Measurements from ENCODE around the gene SEMA3C. TPM values are rescaled to one million over a fixed set of nuclear protein-coding genes. Genes with fewer than 3 reads are reported as not detected.

SEMA3C gene
- total RNA-seq, 1 donor from 2014 or later = 90.6 TPM

GRCh38 chr7:80869821-80870751, 48.8 kb downstream of the SEMA3C start:
- Histone ChIP-seq H3K36me3 (no peaks in the 10 kb centered on the region), H3K4me1 (peaks cover 4% of the 10 kb centered on the region), H3K9me3 (no peaks in the 10 kb centered on the region), H3K27me3 (no peaks in the 10 kb centered on the region), H3K4me3 (no peak overlapping the region), H3K27ac (no peak overlapping the region)
- no peak for DNase-seq (ENCODE audit: extremely low spot score in 2 of 2)
- intact Hi-C loops (cut with DNase I) = no loop called here
- no peak for TF ChIP-seq POLR2A (IDR thresholded peaks at IDR 0.05)
- TF ChIP-seq POLR2AphosphoS5 (IDR thresholded peaks at IDR 0.05; ENCODE audit: insufficient read depth in 1 of 2, low read depth in 1 of 2) = no peak
- TF ChIP-seq CTCF (IDR thresholded peaks at IDR 0.05) = no peak

- Histone ChIP-seq H3K4me3 (no peak overlapping the region), H3K36me3 (no peaks in the 10 kb centered on the region), H3K27ac (no peak overlapping the region), H3K9me3 (no peaks in the 10 kb centered on the region), H3K4me1 (peaks cover 4% of the 10 kb centered on the region), H3K27me3 (no peaks in the 10 kb centered on the region)
- no peak for TF ChIP-seq POLR2A (IDR thresholded peaks at IDR 0.05)
- TF ChIP-seq CTCF (IDR thresholded peaks at IDR 0.05) = no peak
- no peak for TF ChIP-seq POLR2AphosphoS5 (IDR thresholded peaks at IDR 0.05; ENCODE audit: insufficient read depth in 1 of 2, low read depth in 1 of 2)
- no peak for DNase-seq (ENCODE audit: extremely low spot score in 2 of 2)
- intact Hi-C loops (cut with DNase I) = no loop called here
These were observed 49.6 kb downstream of the SEMA3C start for GRCh38 chr7:80869106-80869784.

GRCh38 chr7:80868566-80868965, 50.3 kb downstream of the SEMA3C start:
- no peak overlapping the region for H3K4me3 ChIP-seq
- H3K27ac ChIP-seq = no peak overlapping the region
- peaks cover 4% of the 10 kb centered on the region for H3K4me1 ChIP-seq
- no peaks in the 10 kb centered on the region for H3K36me3 ChIP-seq
- H3K27me3 ChIP-seq = no peaks in the 10 kb centered on the region
- H3K9me3 ChIP-seq = no peaks in the 10 kb centered on the region
- TF ChIP-seq CTCF (IDR thresholded peaks at IDR 0.05) (no peak), POLR2AphosphoS5 (IDR thresholded peaks at IDR 0.05; ENCODE audit: insufficient read depth in 1 of 2, low read depth in 1 of 2) (no peak), POLR2A (IDR thresholded peaks at IDR 0.05) (no peak)
- no peak for DNase-seq (ENCODE audit: extremely low spot score in 2 of 2)
- intact Hi-C loops (cut with DNase I) = no loop called here

GRCh38 chr7:80860554-80860953, 58.3 kb downstream of the SEMA3C start:
- intact Hi-C loops (cut with DNase I) = no loop called here
- Histone ChIP-seq H3K9me3 (no peaks in the 10 kb centered on the region), H3K27ac (no peak overlapping the region), H3K4me3 (no peak overlapping the region), H3K36me3 (no peaks in the 10 kb centered on the region), H3K4me1 (no peaks in the 10 kb centered on the region), H3K27me3 (no peaks in the 10 kb centered on the region)
- no peak for DNase-seq (ENCODE audit: extremely low spot score in 2 of 2)
- no peak for TF ChIP-seq POLR2AphosphoS5 (IDR thresholded peaks at IDR 0.05; ENCODE audit: insufficient read depth in 1 of 2, low read depth in 1 of 2)
- TF ChIP-seq CTCF (IDR thresholded peaks at IDR 0.05) = no peak
- TF ChIP-seq POLR2A (IDR thresholded peaks at IDR 0.05) = no peak
